Measurements from ENCODE around the gene NCOR1. TPM values are rescaled to one million over a fixed set of nuclear protein-coding genes. Genes with fewer than 3 reads are reported as not detected.

The NCOR1 gene
- total and polyA plus RNA-seq, 2 of the 8 experiments (the other 6 are each of a cell fraction or from before 2014, with no cell fraction given), result 65.4 to 142 TPM

DNA sequence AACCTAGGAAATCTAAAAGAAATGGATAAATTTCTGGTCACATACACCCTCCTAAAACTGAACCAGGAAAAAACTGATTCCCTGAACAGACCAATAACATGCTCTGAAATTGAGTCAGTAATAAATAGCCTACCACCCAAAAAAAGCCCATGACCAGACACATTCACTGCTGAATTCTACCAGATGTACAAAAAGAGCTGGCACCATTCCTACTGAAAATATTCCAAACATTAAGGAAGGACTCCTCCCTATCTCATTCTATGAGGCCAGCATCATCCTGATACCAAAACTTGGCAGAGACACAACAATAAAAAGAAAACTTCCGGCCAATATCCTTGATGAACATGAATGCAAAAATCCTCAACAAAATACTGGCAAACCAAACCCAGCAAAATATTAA lies 162.8 kb downstream of the NCOR1 start:
- H3K36me3 ChIP-seq (ENCODE audit: control insufficient read depth in 2 of 4, insufficient read depth in 4 of 4, low read length in 3 of 4), result peaks cover 0 to 29% (median 12%) of the 10 kb centered on the region in 4 experiments; a peak in 6 of 8 replicates
- H2BK20ac ChIP-seq (ENCODE audit: low read length), result no peak overlapping the region
- H3K4me1 ChIP-seq (replicated peaks in 1 of 4; ENCODE audit: control insufficient read depth in 3 of 4, insufficient read depth in 4 of 4, low read length in 3 of 4), result no peaks in the 10 kb centered on the region
- 100% methylated on average over 1 of the region's 1 CpG; no CpG with 5 or more reads in 1 of the 2 experiments for WGBS, 2 experiments (ENCODE audit: extremely low coverage in 1 of 2, insufficient coverage in 1 of 2, insufficient read length in 1 of 2, insufficient replicate concordance in 2 of 2, low coverage in 1 of 2, low lambda C conversion rate in 2 of 2, missing lambda C conversion rate in 1 of 2)
- no peak overlapping the region for H2AK5ac ChIP-seq (ENCODE audit: low read depth, low read length)
- no peak overlapping the region for H2BK15ac ChIP-seq (ENCODE audit: low read length)
- H3K9me3 ChIP-seq (ENCODE audit: insufficient read depth in 2 of 2, low read depth in 1 of 2, low read length in 1 of 2), result no peaks in the 10 kb centered on the region
- H2AFZ ChIP-seq (ENCODE audit: low read length), result no peak overlapping the region
- DNase-seq (ENCODE audit: low read depth in 1 of 2, low spot score in 2 of 2), result no peak
- no peak overlapping the region for H2BK12ac ChIP-seq (ENCODE audit: low read depth, low read length)
- H4K91ac ChIP-seq (replicated peaks; ENCODE audit: insufficient read length, low read length), result no peak overlapping the region
- H4K8ac ChIP-seq (ENCODE audit: extremely low read depth, insufficient read depth, low read length), result no peak overlapping the region
- no peak overlapping the region for H3K9ac ChIP-seq (replicated peaks in 1 of 4; ENCODE audit: extremely low read depth in 1 of 4, low read depth in 3 of 4, low read length in 3 of 4)
- H3K4me2 ChIP-seq (ENCODE audit: insufficient read depth in 1 of 2, low read depth in 2 of 2, low read length in 2 of 2), result no peak overlapping the region
- no peak overlapping the region for H2BK120ac ChIP-seq (replicated peaks; ENCODE audit: low read depth, low read length)
- no peaks in the 10 kb centered on the region for H3K79me1 ChIP-seq (ENCODE audit: low read depth, low read length)
- FAIRE-seq, result no peak
- H3K79me2 ChIP-seq (ENCODE audit: control insufficient read depth in 1 of 2, insufficient read depth in 2 of 2, low read length in 2 of 2), result peaks cover 0 to 4% of the 10 kb centered on the region in 2 experiments; a peak in 1 of 4 replicates
- no peak overlapping the region for H3K4me3 ChIP-seq (ENCODE audit: extremely low read depth in 1 of 4, insufficient read depth in 2 of 4, low read depth in 3 of 4, low read length in 4 of 4)
- H4K20me1 ChIP-seq (replicated peaks in 1 of 2; ENCODE audit: control insufficient read depth in 1 of 2, insufficient read depth in 2 of 2, low read length in 2 of 2), result peaks cover 0 to 3% of the 10 kb centered on the region in 2 experiments
- POLR2A ChIA-PET (ENCODE audit: partially characterized antibody), result no interaction called here
- H3K18ac ChIP-seq (ENCODE audit: extremely low read depth, low read length), result no peak overlapping the region
- H3K4ac ChIP-seq (replicated peaks; ENCODE audit: insufficient read length, low read depth, low read length), result no peak overlapping the region
- H4K5ac ChIP-seq (ENCODE audit: insufficient read length, low read depth, low read length), result no peak overlapping the region
- no peaks in the 10 kb centered on the region for H3K23me2 ChIP-seq (ENCODE audit: low read depth, low read length)
- H3K56ac ChIP-seq (replicated peaks; ENCODE audit: insufficient read length, low read depth, low read length), result no peak overlapping the region
- H3K27ac ChIP-seq (ENCODE audit: low read depth, low read length), result no peak overlapping the region
- no peak overlapping the region for H3K14ac ChIP-seq (ENCODE audit: insufficient read length)
- H3K27me3 ChIP-seq (replicated peaks in 1 of 4; ENCODE audit: control insufficient read depth in 3 of 4, extremely low read depth in 1 of 4, insufficient read depth in 3 of 4, low read length in 3 of 4), result no peaks in the 10 kb centered on the region
- CTCF ChIA-PET (ENCODE audit: partially characterized antibody), result no interaction called here
- H3K23ac ChIP-seq (ENCODE audit: insufficient read length), result no peak overlapping the region
- no peak overlapping the region for H2BK5ac ChIP-seq (ENCODE audit: low read depth, low read length)
- no peak for TF ChIP-seq POU5F1 (IDR thresholded peaks at IDR 0.05; ENCODE audit: low read depth, low read length)
- TF ChIP-seq, protein P1, sequence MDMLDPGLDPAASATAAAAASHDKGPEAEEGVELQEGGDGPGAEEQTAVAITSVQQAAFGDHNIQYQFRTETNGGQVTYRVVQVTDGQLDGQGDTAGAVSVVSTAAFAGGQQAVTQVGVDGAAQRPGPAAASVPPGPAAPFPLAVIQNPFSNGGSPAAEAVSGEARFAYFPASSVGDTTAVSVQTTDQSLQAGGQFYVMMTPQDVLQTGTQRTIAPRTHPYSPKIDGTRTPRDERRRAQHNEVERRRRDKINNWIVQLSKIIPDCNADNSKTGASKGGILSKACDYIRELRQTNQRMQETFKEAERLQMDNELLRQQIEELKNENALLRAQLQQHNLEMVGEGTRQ (IDR thresholded peaks at IDR 0.05; ENCODE audit: low read length), result no peak
- TF ChIP-seq, protein P2, sequence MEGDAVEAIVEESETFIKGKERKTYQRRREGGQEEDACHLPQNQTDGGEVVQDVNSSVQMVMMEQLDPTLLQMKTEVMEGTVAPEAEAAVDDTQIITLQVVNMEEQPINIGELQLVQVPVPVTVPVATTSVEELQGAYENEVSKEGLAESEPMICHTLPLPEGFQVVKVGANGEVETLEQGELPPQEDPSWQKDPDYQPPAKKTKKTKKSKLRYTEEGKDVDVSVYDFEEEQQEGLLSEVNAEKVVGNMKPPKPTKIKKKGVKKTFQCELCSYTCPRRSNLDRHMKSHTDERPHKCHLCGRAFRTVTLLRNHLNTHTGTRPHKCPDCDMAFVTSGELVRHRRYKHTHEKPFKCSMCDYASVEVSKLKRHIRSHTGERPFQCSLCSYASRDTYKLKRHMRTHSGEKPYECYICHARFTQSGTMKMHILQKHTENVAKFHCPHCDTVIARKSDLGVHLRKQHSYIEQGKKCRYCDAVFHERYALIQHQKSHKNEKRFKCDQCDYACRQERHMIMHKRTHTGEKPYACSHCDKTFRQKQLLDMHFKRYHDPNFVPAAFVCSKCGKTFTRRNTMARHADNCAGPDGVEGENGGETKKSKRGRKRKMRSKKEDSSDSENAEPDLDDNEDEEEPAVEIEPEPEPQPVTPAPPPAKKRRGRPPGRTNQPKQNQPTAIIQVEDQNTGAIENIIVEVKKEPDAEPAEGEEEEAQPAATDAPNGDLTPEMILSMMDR (IDR thresholded peaks at IDR 0.05; ENCODE audit: control extremely low read depth in 1 of 3, insufficient read depth in 1 of 3, low read depth in 1 of 3, low read length in 3 of 3), result no peak
- TF ChIP-seq SP2 (IDR thresholded peaks at IDR 0.05; ENCODE audit: low read length), result no peak
- no peak for TF ChIP-seq RNF2 (IDR thresholded peaks at IDR 0.05; ENCODE audit: borderline replicate concordance, low read depth, low read length, missing control alignments, poor library complexity, severe bottlenecking)
- no peak for TF ChIP-seq TAF7 (optimal IDR thresholded peaks at IDR 0.05; ENCODE audit: borderline replicate concordance, low read depth, low read length)
